GM18867 (cell line): ENCODE data around the gene FTSJ1.
"Not testable (repeated sequence)": the region's sequence is repeated elsewhere in the genome, so short reads cannot be mapped to it uniquely, and the experiment has no call there.

Experiments used
- ATAC-seq: cut with Tn5 transposase; IDR thresholded peaks from one replicate; pipeline ENCODE4 v1.9.1; 2021; ENCODE audit warnings: mild to moderate bottlenecking, moderate library complexity; ENCODE audit not compliant: unreplicated experiment

FTSJ1 gene

DNA sequence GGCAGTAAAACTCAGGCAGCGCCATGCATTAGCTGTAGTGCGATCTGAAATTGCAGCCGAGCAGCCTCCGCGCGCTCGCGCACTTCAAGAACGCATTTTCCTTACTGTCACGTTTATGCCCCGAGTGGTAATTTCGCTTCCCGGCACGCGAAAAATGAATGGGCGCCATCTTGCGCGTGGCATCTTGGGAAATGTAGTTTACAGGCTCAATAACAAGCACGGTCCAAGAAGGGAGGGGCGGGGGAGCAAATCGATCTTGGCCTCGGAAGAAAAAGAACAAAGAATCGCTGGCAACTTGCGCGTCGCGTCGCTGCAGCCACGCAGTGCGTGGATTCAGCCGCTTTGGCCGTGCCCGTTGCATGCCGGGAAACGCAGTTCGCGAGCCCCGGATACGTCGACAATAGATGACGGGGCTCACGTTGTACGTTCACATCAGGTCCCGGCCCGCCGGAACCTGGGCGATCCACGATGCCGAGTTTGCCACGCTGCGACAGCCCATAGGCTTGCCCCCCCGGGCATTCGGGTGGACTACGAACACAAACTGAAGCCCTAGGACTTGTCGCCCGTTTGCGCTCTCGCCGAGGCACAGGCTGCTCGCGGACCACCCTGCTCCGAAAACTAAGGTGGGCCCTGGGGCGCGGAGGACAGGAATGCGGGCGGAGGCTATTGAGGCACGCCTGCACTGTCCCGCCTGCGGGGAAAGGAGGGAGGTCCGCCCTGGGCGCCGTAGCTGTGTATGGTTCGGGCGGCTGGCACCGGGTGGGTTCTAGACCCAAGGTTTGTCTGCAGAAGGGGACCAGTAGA lies at the start of gene FTSJ1:
FTSJ1 (plus strand) TSS at position 426 of the 804 bp plus-strand sequence. CDS start 1,849 bp downstream, outside the sequence.
- ATAC-seq = peak; percentile 87

DNA sequence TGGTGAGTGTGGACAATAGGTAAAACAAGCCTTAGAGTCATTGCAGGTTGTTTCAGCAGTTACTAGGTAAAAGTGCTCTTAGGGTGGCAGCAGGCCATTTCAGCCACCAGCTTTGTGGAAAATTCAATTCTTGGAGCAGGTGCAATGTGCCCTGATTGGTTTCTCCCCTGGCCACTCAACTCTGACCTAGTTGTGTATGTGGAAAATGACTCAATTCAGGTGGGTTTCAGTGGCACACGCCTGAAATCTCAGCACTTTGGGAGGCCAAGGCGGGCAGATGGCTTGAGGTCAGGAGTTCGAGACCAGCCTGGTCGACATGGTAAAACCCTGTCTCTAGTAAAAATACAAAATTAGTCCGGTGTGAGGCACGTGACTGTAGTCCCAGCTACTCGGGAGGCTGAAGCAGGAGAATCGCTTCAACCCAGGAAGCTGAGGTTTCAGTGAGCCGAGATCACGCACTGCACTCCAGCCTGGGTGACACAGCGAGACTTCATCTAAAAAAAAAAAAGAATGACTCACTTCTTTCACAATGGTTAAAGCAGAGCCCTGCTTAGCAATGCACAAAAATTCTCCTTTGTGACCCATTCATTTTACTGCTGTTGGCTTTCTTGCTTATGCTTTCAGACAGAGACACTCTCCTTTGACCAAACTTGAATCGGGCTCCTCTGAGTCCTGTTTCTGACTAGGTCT lies 48.8 kb upstream of the FTSJ1 start:
- not testable (repeated sequence) for ATAC-seq

DNA sequence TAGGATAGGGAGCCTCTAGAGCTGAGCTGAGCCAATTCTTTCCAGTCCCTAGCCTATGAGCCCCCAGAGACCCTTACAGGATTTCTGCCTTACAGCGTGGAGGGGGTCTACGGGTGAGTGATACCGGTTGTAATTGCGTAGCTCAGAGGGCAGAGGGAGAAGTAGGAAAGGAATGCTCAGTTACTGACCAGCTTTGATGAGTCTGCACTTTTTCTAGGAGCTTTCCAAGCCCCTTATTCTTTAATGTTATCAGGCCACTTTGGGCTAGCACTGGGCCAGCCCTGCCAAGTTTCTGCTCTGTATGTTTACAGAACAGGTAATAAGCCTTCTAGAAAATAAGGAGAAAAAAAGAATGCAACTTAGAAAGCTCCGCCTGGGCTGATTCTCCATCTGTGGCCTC lies 46.4 kb upstream of the FTSJ1 start:
- ATAC-seq = not testable (repeated sequence)

- not testable (repeated sequence) for ATAC-seq
Measured at GRCh38 chrX:48430166-48430565, 45.8 kb upstream of the FTSJ1 start.

DNA sequence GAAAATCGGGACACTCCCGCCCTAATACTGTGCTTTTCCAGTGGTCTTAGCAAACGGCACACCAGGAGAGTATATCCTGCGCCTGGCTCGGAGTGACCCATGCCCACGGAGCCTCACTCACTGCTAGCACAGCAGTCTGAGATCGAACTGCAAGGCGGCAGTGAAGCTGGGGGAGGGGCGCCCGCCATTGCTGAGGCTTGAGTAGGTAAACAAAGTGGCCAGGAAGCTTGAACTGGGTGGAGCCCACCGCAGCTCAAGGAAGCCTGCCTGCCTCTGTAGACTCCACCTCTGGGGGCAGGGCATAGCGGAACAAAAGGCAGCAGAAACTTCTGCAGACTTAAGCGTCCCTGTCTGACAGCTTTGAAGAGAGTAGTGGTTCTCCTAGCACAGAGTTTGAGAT lies 42.3 kb upstream of the FTSJ1 start:
- not testable (repeated sequence) for ATAC-seq

DNA sequence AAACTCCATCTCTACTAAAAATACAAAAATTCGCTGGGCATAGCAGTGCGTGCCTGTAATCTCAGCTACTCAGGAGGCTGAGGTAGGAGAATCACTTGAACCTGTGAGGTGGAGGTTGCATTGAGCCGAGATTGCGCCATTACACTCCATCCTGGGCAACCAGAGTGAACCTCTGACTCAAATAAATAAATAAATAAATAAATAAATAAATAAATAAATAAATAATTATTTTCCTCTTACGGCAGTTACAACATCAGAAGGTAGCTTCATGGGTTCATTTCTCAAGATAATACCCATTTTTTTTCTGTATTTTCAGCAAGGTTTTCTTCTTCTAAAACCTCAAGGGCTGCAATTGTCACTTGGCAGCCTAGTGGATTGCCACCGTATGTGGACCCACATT lies 28.8 kb upstream of the FTSJ1 start:
- ATAC-seq = not testable (repeated sequence)

DNA sequence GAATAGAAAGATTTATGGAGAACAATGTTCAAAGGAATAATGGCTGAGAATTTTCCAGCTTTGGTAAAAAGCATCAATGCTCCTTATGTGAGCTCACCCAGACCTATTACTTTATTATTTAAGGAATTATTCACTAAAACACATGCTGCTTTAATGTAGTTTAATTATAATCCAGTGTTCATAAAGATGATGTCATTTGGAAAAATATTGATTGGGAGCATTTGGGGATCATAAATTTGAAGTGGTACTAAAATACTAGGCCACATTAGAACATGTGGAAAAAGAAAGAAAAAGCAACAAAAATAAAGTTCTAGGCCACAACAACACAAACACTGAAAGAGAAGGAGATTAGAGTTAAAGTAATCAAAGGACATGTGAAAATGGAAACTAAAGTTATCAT lies 25.9 kb upstream of the FTSJ1 start:
- no peak for ATAC-seq

DNA sequence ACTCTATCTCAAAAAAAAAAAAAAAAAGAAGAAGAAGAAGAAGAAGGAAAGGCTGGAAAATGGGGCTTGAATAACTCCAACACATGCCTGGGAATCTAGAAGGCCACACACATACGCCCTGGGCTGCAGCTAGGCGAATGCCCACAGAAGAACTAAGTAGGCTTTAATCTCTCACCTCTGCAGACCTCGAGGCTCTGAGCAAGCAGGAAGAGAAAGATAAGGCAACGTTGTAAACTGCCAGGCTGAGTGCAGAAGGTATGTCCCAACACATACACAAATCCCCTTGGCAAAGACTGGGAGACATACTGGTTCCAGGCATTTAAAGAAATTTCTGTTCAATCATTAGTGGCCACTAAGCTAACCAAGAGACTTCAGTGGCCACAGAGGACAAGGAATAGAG lies 24.3 kb upstream of the FTSJ1 start:
- no peak for ATAC-seq

GRCh38 chrX:48456628-48457331 lies 19.2 kb upstream of the FTSJ1 start:
- no peak for ATAC-seq

DNA sequence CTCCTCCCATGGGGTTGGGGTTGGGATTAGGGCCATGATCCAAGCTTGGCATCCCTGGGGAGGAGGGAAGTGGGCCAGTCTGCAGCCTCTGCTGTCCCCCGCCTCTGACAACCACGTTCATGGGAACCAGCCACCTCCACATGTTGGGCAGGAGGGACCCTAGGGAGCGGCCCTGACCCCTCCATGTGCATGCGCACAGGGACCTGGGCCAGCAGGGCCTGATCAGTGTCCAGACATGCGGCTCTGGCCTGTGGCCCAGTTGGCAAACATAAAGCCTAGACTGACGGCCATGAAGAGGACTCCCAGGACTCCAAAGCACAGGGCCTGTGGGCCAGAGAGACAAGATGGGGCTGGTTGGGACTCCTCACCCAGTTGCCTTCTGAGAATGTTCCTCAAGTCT lies 17.3 kb upstream of the FTSJ1 start:
- ATAC-seq = no peak

DNA sequence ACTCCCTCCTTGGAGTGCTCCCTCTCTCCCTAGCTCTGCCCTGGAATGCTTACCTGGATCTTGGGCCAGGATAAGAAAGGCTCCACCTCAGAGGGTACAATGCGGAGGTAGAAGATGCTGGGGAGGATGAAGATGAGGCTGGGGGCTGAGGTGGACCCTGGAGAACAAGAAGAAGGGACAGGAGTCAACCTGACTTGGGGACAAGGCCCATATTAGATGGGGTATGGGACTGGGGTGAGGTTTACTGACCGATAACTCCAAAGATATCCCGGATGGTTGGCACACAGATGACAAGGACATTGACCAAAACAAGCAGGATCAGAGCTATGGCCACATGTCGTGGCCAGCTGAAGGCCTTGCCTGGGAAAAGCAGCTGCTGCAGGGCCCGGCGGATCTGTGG lies 16.5 kb upstream of the FTSJ1 start:
- no peak for ATAC-seq

DNA sequence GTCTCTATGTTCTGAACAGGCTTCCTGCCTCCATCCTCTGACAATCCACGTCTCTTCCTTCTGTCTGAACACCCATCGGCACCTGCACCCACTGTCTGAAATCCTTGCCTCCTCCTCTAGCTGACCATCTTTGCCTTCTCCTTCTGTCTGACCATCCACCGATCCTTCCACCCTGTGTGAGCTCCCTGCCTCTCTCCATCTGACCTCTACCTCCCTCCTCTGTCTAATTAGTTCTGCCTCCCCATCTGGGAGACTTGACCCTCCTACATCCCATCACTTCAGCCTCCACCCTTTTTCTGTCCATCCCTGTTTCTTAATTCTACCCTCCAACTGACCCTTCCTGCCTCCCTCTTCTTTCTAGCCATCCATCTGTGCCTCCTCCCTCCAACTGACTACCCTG lies 16.0 kb upstream of the FTSJ1 start:
- ATAC-seq = no peak

GRCh38 chrX:48460606-48461005 lies 15.4 kb upstream of the FTSJ1 start:
- ATAC-seq = no peak

GRCh38 chrX:48461830-48462229 lies 14.2 kb upstream of the FTSJ1 start:
- ATAC-seq = no peak

- no peak for ATAC-seq
Measured at GRCh38 chrX:48465336-48465933, 10.6 kb upstream of the FTSJ1 start.

- no peak for ATAC-seq
Measured at GRCh38 chrX:48466696-48467095, 9.3 kb upstream of the FTSJ1 start.

- no peak for ATAC-seq
Measured at GRCh38 chrX:48467281-48467761, 8.7 kb upstream of the FTSJ1 start.

GRCh38 chrX:48468247-48468671 lies 7.7 kb upstream of the FTSJ1 start:
- no peak for ATAC-seq

DNA sequence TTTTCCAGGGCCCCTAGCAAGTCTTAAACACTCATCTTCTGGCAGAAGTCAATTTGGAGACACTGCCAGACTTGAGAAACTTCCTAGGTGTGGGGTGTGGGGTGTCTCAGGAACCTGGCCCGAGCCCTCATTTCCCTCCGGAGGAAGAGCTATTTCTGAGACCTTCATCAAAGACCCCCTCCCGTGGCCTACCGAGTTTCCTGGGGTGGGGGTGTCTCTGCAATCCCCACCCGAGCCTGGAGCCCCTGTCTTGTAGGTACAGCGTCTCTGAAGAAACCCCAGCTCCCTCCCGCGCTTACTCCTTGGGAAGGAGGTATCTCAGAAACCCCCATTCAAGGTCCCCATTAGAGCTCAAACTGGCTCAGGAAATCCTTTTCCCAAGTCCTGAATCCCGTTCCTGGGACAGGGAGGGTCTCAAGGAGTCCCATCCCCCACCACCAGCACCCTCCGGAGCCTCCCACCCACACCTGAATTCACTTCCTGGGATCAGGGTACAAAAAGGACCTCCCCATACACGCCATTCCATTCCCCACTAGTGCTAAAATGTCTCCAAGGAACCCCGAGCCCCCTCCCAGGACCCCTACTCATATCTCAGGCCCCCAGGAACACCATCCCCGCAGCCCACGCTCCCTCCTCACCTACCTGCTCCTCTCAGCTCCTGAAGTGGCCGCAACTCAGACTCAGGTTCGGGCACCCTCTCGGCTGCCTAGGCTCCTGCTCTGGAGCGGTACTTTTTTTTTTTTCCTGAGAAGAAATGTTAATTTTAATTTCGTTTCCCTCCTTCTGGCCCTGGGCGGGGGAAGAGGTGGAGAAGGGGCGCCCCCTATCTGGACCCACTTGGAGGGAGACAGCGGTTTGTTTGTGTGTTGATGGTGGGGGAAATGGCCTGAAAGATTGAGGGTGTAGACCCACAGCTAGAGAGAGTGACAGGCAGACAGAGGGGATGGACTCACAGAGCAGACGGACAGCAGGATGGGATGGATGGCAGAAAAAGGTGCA lies 7.0 kb upstream of the FTSJ1 start:
- no peak for ATAC-seq
